Caki2 (cell line): ENCODE data around the gene HIBADH. TPM values are rescaled to one million over a fixed set of nuclear protein-coding genes. Genes with fewer than 3 reads are reported as not detected.
"Not testable (repeated sequence)": the region's sequence is repeated elsewhere in the genome, so short reads cannot be mapped to it uniquely, and the experiment has no call there.

Experiments
- DNase-seq: peaks from one replicate; pipeline ENCODE4 v3.0.0-alpha.2; 2015; ENCODE audit warnings: low read depth
- in situ Hi-C: cut with HindIII; loops from 2 replicates; pipeline ENCODE4 v1.10.0; 2016; ENCODE audit warnings: low sequenced_read_pairs, low pct_unique_long_range_greater_than_20kb, mixed read lengths
- total RNA-seq: library from RNA; depleted of rRNA; stranded (reverse); fragments of >200 nt; shearing (Covaris generic); gene quantifications from 2 replicates; pipeline ENCODE4 v1.2.3, GENCODE V29; 2014; ENCODE audit warnings: low replicate concordance

The HIBADH gene
- total RNA-seq, 1 experiment from 2014 or later: 171 TPM

DNA sequence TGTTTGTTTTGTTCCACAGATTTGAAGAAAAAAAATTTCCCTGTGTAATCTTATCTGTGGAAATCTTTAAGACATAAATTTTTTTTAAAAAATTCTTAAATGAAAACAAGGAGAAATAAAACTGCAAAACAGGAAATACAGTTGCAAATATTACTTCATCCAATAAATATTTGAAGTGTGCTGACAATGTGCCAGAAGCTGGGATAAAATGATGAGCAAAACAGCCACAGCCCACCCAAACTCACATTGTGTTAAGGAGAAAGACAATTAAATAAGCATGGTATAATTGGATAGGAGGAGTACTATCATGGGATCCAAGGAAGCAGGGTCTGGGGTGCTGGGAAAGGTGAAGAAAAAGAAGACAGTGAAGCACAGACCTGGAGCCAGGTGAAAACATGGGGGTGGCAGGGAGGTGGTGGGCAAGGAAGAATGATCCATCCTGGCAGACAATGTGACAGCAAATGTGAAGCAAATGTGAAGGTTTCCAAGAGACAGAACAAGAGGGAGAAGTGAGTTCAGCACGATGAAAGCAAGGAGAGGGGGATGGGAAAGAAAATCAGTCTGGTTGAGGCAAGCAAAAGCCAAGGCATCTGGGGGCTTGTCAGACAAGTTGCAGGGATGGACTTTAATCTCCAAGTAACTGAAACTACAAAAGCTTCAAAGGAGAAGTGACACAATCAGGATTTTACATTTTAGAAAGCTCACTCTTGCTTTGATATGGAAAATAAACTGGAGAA is 135.9 kb downstream of the HIBADH start:
- in situ Hi-C loops: no loop called here
- DNase-seq: no peak

DNA sequence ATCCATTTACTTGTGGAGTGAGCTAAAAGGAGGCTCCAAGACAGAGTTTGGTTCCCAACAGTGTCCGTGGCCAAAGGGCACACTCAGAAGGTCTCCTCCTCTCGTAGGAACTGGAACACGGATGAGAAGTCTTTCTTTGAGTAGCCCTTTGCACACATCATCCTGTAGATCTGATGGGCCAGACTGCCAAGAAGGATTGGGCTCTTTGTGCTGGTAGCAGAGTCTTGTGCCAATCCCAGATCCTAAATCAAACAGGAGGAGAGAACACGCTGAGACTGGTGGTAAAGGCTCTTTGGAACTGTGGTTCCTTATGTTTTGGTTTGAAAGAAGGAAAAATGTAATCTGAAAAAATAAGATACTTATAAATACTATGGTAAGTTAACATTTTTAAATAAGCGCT is 136.6 kb downstream of the HIBADH start:
- no peak for DNase-seq
- in situ Hi-C loops: no loop called here

- DNase-seq: no peak
- in situ Hi-C loops: no loop called here
Measured at GRCh38 chr7:27523321-27523720, 139.4 kb downstream of the HIBADH start.

DNA sequence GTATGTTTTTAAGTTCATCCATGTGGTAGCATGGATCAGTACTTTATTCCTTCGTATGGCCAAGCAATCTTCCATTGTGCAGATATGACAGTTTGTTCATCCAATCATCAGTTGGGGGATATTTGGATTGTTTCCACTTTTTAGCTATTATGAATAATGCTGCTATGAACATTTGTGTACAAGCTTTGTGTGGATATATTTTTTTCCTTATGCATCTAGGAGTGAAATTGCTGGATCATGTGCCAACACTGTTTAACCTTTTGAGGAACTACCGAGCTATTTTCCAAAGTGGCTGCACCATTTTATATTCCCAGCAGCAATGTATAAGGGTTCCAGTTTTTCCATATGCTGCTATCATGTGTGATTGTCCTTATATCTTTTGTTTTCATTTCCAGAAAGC is 140.1 kb downstream of the HIBADH start:
- DNase-seq: no peak
- in situ Hi-C loops: no loop called here

- DNase-seq: no peak
- in situ Hi-C loops: no loop called here
Measured at GRCh38 chr7:27520815-27521790, 141.6 kb downstream of the HIBADH start.

- no peak for DNase-seq
- in situ Hi-C loops: no loop called here
Measured at GRCh38 chr7:27519793-27520469, 142.8 kb downstream of the HIBADH start.

DNA sequence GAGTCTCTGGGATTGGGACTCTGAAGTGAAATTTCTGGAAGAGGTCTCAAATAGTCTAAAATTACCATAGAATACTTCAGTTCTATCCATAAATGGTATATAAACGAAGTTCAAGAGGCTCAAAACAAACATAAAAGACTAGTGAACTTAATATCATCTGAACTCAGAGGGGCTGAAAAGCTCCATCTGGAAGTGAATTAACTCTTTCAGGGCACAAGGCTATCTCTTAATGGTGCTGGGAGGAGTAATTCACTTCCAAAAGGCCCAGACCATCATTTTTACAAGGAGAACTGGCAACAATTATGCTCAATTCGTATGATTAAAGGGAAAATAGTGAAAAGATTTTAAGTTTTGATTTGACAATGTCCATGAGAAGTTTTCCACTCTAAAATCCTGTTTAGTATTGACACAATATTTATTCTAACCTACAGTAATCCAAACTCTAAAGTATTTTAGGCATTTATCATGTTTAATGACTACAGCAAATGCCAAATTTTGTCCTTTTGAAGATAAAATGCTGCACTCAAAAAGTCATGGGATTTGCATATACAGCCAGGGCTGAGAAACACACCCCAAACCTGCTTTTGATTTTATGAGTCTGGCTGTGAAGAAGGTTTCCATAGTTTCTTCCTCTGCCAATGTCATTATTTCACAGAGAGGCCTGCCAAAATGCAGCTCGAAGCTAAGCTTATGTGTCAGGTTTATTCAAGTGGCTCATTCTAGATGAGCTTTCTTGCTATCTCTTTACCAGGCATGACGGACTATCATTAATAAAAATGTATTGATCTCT is 143.9 kb downstream of the HIBADH start:
- in situ Hi-C loops: no loop called here
- DNase-seq: no peak

DNA sequence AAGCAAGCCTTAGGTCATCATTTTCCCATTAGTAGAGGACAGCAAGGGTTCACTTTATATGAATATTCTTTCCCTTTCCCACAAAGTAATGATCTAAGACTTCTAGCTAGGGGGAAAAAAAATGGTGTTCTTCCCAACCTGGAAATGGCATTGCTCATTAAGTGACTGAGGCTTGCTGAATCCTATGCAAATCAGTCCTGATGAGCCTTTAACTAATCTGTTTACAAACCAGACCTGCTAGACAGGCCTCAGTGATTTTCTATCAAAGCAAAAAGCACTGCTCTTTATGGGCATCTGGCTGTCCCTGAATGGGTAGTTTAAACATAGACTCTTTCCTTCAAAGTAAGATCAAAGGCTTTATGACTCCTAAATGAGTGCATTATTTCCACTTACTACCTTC is 146.3 kb downstream of the HIBADH start:
- in situ Hi-C loops: no loop called here
- DNase-seq: no peak

DNA sequence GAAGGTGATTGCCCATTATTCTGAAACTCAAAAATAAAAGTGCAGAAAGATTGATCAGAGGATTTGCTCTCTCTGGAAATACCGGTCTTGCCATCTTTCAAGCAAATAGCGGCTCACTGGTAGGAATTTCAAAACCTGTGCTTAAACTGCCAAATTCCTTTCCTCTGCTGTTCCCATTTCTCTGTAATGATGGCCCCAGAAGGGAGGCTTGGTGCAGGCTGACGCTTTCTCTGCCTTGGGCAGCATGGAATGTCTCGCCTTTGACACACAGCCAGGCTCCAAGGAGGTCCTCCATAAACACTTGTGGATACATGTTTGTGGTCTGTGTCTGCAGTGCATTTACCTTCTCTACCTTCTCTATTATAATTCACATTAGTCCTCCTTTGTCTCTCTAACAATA is 146.8 kb downstream of the HIBADH start:
- DNase-seq: no peak
- in situ Hi-C loops: no loop called here

DNA sequence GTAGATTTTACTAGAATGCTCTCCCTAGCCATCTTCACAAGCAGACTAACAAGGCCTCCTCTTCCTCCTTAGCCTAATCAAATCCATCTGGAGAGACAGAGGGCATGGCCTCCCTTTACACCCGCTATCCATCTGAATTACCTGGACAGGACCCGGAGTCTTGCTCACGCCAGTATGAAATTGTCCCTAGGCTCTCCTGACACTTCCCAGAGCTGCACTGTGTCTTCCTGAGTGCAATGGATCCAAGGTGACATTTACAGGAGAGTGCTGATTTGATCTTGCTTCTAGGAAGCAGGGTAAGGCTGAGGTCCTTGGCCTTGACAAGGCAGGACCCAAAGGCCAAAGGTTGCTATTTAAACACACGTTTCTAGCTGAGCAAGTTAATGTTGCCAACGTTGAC is 147.8 kb downstream of the HIBADH start:
- in situ Hi-C loops: no loop called here
- no peak for DNase-seq

DNA sequence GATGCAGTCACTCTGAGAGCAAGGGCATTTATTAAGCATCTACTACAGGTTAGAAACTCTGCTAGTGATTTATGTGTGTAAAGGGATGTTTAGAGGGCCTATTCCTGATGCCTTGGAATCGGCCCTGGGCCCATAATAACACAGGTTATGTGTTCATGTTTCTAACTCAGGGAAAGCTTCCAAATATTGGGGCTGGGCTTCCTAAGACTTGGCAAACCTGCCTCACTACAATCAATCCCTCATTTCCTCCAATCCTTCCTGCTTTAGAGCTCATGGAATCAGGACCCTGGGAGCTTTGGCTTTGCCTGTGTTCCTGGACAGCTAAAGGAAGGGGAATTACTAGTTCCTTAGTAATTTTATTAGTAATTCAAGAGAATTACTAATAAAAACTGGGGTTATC is 148.8 kb downstream of the HIBADH start:
- no peak for DNase-seq
- in situ Hi-C loops: no loop called here

DNA sequence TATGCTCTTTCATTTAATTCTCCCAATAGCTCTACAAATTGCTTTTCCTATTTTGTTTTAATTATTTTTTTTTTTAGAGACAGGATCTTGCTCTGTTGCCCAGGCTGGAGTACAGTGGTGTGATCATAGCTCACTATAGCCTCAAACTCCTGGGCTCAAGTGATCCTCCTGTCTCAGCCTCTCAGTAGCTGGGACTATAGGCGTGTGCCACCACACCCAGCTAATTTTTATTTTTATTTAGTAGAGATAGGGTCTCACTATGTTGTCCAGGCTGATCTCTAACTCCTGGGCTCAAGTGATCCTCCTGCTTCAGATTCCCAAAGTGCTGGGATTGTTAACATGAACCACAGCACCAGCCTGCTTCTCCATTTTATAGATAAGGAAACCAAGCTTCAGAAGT is 151.3 kb downstream of the HIBADH start:
- in situ Hi-C loops, DNase-seq: not testable (repeated sequence)

DNA sequence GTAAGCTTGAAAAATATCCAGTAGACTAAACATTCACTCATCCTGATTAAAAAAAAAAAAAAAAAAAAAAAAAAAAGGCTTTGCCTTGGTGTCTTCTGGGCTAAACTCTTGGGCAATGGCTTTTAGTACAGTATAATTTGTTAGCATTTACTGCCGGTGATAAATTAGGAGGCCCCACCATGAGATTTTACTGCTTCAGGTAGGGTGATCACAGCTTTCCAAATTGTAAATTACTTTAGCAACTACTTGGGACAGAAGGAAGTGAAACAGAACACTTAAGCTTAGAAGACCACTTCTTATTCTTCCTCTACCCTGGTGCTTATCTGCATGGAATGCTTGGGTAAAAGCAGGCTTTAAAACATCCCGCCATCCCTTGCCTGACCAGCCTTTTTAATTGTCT is 152.1 kb downstream of the HIBADH start:
- DNase-seq: no peak
- in situ Hi-C loops: no loop called here

DNA sequence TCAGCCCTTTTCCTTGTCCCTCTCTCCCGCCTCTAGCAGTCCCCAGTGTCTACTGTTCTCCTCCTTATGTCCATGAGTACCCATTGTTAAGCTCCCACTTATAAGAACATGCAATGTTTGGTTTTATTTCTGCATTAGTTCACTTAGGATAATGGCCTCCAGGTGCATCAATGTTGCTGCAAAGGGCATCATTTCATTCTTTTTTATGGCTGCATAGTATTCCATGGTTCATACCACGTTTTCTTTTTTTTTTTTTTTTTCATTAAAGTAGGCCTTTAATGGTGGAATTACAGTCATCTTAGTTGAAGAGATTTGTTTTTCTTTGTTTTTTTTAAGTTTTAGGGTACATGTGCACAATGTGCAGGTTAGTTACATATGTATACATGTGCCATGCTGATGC is 160.8 kb downstream of the HIBADH start:
- DNase-seq, in situ Hi-C loops: not testable (repeated sequence)

DNA sequence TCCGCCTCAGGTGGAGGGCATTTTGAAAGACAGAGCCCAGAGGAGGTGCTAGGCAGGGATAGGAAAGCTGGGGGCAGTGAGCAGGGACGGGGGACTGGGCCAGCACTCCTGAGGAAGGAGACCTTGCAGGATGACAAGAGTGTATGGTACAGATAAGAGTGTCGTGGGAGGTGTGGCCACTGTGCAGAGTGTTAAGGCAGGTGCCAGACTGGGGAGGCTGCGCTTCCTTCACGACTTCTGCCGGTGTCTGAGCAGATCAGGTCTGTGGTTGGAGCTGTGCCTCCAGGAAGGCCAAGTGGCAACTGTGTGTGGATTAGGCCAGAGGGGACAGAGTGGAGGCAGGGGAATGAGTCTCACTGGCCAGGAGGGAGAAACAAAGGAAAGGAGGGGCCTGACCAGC is 161.7 kb downstream of the HIBADH start:
- in situ Hi-C loops: no loop called here
- no peak for DNase-seq

DNA sequence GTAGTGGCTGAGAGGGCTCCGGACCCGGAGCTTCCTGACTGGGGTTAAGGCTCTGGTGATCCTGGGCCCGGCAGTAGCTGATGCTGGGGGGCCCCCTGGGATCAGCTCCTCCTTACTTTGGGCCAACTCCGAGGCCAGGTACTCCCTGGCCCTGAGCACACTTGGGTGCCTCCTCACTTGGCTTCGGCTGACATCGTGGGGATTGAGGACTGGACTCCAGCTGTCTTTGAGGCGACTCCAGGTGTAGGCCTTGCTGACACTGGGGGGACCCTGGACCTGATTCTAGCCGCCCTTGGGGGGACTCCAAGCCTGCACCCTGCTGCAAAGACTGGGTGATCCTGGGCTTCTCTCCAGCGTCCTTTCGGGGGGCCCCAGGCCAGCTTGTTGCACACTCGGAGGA is 170.5 kb downstream of the HIBADH start:
- in situ Hi-C loops: no loop called here
- no peak for DNase-seq

DNA sequence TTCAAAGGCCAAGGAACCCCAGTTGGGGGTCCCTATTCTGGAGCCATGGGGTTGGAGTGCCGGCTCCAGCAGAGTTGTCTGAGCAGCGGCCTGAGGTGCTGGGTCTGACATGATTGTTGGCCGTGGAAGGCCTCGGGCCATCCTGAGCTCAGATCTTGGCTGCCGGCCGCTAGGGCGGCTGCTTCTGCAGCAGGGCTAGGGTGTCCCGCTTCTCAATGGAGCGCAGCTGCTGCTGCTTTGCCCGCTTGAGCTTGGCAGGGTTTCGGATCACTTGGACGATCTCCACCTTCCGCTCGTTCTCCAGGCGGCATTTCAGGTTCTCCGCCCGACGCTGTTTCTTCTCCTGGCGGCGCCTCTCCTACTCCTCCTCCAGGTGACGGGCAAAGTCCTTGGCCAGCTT is 171.1 kb downstream of the HIBADH start:
- in situ Hi-C loops: no loop called here

DNA sequence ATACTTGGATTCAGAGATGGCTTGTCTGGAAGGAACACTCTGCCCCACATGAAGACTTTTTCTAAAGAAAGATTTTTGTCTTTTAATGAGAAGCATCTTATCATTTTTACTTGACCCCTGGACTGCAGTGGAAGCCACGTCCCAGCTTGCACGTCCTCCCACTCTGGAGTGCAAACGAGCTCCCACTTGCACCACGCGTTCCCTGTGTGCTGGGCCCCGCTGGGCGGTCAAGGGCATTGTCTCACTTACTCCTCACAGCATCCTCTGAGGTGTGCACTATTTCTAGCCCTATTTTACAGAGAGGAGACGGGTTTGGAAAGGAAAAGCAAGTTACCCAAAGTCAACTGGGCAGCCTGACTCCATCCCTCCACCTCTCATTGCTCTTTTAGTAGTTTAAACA is 175.2 kb downstream of the HIBADH start:
- in situ Hi-C loops: no loop called here
- DNase-seq: no peak

More for the DNA sequence above, 171.1 kb downstream of the HIBADH start:
- no peak for DNase-seq
